GM23338 (cell line): Measurements from ENCODE around the gene PDIA2. TPM values are rescaled to one million over a fixed set of nuclear protein-coding genes. Genes with fewer than 3 reads are reported as not detected.

Experiments used
- ATAC-seq: fragments of 200-7000 bp; cut with Tn5 transposase; 3 replicates; pipeline ENCODE4 v1.9.1; 2020
- DNase-seq: peaks from one replicate; pipeline ENCODE4 v3.0.0-alpha.2; 2015; ENCODE audit warnings: low spot score
- H2AFZ ChIP-seq: fragments of 200-600 bp; sonication (generic); 2 replicates; pipeline ENCODE4 v1.8.0; 2016; ENCODE audit warnings: antibody characterized with exemption, mild to moderate bottlenecking, moderate library complexity
- H3F3A ChIP-seq: fragments of 200-600 bp; sonication (generic); replicated peaks from 2 replicates; pipeline ENCODE4 v1.8.0; 2017; ENCODE audit warnings: antibody characterized with exemption, mixed run types, low read depth
- H3K27ac ChIP-seq: fragments of 200-600 bp; sonication (generic); 2 replicates; pipeline ENCODE4 v1.6.1; 2016; ENCODE audit warnings: low read depth
- H3K27me3 ChIP-seq: fragments of 200-600 bp; sonication (generic); 2 replicates; pipeline ENCODE4 v1.8.0; 2016; ENCODE audit warnings: mild to moderate bottlenecking, mixed run types, moderate library complexity; ENCODE audit not compliant: insufficient read depth
- H3K36me3 ChIP-seq: fragments of 200-600 bp; sonication (generic); 2 replicates; pipeline ENCODE4 v1.8.0; 2016; ENCODE audit warnings: mild to moderate bottlenecking; ENCODE audit not compliant: insufficient read depth
- H3K4me1 ChIP-seq: fragments of 200-600 bp; sonication (generic); 2 replicates; pipeline ENCODE4 v1.8.0; 2016; ENCODE audit warnings: mild to moderate bottlenecking, moderate library complexity; ENCODE audit not compliant: insufficient read depth
- H3K4me2 ChIP-seq: fragments of 200-600 bp; sonication (generic); 2 replicates; pipeline ENCODE4 v1.7.1; 2017; ENCODE audit warnings: mixed run types
- H3K4me3 ChIP-seq: fragments of 200-600 bp; sonication (generic); 2 replicates; pipeline ENCODE4 v1.6.1; 2016; ENCODE audit warnings: mixed run types
- H3K79me2 ChIP-seq: fragments of 200-600 bp; sonication (generic); replicated peaks from 2 replicates; pipeline ENCODE4 v1.8.0; 2017; ENCODE audit warnings: mild to moderate bottlenecking; ENCODE audit not compliant: insufficient read depth
- H3K9me2 ChIP-seq: fragments of 200-600 bp; sonication (generic); 2 replicates; pipeline ENCODE4 v1.8.0; 2017; ENCODE audit not compliant: insufficient read depth
- H4K20me1 ChIP-seq: fragments of 200-600 bp; sonication (generic); replicated peaks from 2 replicates; pipeline ENCODE4 v1.8.0; 2017; ENCODE audit warnings: mild to moderate bottlenecking; ENCODE audit not compliant: insufficient read depth
- H3K27ac Mint-ChIP-seq: 2 replicates; pipeline ENCODE4 v1.8.0; 2020; ENCODE audit warnings: inconsistent platforms, mild to moderate bottlenecking, moderate library complexity, mixed read lengths
- H3K27me3 Mint-ChIP-seq: 3 replicates; pipeline ENCODE4 v1.8.0; 2022; ENCODE audit warnings: low read depth, mild to moderate bottlenecking, moderate library complexity, mixed read lengths, inconsistent platforms; ENCODE audit not compliant: insufficient read depth, poor library complexity
- H3K36me3 Mint-ChIP-seq: 3 replicates; pipeline ENCODE4 v1.8.0; 2021; ENCODE audit warnings: low read depth, mild to moderate bottlenecking, inconsistent platforms, moderate library complexity, mixed read lengths
- H3K4me1 Mint-ChIP-seq: 3 replicates; pipeline ENCODE4 v1.8.0; 2020; ENCODE audit warnings: mild to moderate bottlenecking, inconsistent platforms, mixed read lengths
- H3K4me3 Mint-ChIP-seq: 3 replicates; pipeline ENCODE4 v1.8.0; 2021; ENCODE audit warnings: moderate library complexity, mild to moderate bottlenecking, inconsistent platforms, mixed read lengths
- H3K9me3 Mint-ChIP-seq: 3 replicates; pipeline ENCODE4 v1.8.0; 2020; ENCODE audit warnings: moderate library complexity, mild to moderate bottlenecking, inconsistent platforms, mixed read lengths
- EZH2 ChIP-seq: fragments of 200-600 bp; sonication (generic); IDR thresholded peaks from one replicate; pipeline ENCODE4 v1.8.0; 2017; ENCODE audit warnings: antibody characterized with exemption, mild to moderate bottlenecking, low read depth; ENCODE audit not compliant: unreplicated experiment
- POLR2AphosphoS5 ChIP-seq: IDR thresholded peaks from 2 replicates; pipeline ENCODE4 v1.6.1; 2016; ENCODE audit warnings: antibody characterized with exemption, low read depth
- ZNF114 ChIP-seq: fragments of 250-450 bp; sonication (Bioruptor Pico); IDR thresholded peaks from 2 replicates; pipeline ENCODE4 v1.5.0; 2020; ENCODE audit warnings: mild to moderate bottlenecking, moderate library complexity
- polyA plus RNA-seq: library from polyadenylated mRNA; unstranded; fragments of >200 nt; fragmentation: Nextera tagmentation; extraction: Ambion mirVana; gene quantifications from 2 replicates; pipeline ENCODE4 v1.2.1, GENCODE V29; 2016
- total RNA-seq: library from RNA; depleted of rRNA; stranded (reverse); fragments of >200 nt; shearing (Covaris generic); gene quantifications from 2 replicates; pipeline ENCODE4 v1.2.3, GENCODE V29; 2014
- TF ChIP-seq, protein P1 (sequence below), 2 experiments: fragments of 200-600 bp in 1 of 2; sonication (generic) in 1 of 2; conservative IDR thresholded peaks; 2 replicates each; pipeline versions ENCODE4 v1.5.1 to v1.6.1; 2016 to 2017; ENCODE audit warnings: antibody characterized with exemption in 2 of 2, low read depth in 2 of 2, mild to moderate bottlenecking in 2 of 2, moderate library complexity in 1 of 2
- TF ChIP-seq, protein P2 (sequence below): IDR thresholded peaks from 2 replicates; pipeline ENCODE4 v1.6.1; 2016; ENCODE audit warnings: antibody characterized with exemption
- TF ChIP-seq, protein P3 (sequence below): fragments of 250-450 bp; sonication (Bioruptor Pico); IDR thresholded peaks from 2 replicates; pipeline ENCODE4 v1.5.0; 2020; ENCODE audit warnings: mild to moderate bottlenecking, moderate library complexity

Gene PDIA2
- total and polyA plus RNA-seq, 2 experiments from 2014 or later: 0.39 to 0.87 TPM

DNA sequence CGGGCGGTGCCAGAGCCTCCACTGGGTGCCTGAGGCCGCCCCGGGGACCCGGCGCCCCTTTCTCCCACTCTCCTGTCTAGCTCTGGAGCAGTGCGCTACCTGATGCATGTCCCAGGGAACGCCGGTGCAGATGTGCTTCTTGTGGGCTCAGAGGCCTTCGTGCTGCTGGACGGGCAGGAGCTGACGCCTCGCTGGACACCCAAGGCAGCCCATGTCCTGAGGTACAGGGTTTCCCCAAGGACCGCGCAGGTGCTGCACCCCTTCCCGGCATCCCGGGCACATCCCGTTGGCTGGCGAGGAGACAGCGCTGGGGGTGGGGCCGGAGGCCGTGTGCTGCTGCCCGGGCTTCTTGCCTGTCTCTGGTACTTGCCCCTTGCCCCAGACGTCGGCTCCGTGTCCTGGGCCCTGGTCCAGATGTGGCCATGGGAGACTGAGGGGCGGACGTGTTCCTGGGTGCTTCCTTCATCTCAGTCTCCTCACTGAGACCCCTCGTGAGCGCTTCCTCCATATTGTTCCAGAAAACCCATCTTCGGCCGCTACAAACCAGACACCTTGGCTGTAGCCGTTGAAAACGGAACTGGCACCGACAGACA, 19.7 kb upstream of the PDIA2 start:
- ATAC-seq: no peak
- H3K36me3 Mint-ChIP-seq: peaks cover 24% of the 10 kb centered on the region; the same call in 2 of the 3 replicates
- Histone ChIP-seq H3K4me1 (no peaks in the 10 kb centered on the region), H3K36me3 (no peaks in the 10 kb centered on the region), H3F3A (0 out of 2 replicates have a peak, but pooled peaks cover 3% of the 10 kb centered on the region), H3K27me3 (no peaks in the 10 kb centered on the region), H3K27ac (no peak overlapping the region), H3K79me2 (no peaks in the 10 kb centered on the region), H4K20me1 (no peaks in the 10 kb centered on the region), H2AFZ (no peak overlapping the region), H3K9me2 (no peaks in the 10 kb centered on the region), H3K4me3 (no peak overlapping the region), H3K4me2 (no peak overlapping the region)
- TF ChIP-seq, protein P1, sequence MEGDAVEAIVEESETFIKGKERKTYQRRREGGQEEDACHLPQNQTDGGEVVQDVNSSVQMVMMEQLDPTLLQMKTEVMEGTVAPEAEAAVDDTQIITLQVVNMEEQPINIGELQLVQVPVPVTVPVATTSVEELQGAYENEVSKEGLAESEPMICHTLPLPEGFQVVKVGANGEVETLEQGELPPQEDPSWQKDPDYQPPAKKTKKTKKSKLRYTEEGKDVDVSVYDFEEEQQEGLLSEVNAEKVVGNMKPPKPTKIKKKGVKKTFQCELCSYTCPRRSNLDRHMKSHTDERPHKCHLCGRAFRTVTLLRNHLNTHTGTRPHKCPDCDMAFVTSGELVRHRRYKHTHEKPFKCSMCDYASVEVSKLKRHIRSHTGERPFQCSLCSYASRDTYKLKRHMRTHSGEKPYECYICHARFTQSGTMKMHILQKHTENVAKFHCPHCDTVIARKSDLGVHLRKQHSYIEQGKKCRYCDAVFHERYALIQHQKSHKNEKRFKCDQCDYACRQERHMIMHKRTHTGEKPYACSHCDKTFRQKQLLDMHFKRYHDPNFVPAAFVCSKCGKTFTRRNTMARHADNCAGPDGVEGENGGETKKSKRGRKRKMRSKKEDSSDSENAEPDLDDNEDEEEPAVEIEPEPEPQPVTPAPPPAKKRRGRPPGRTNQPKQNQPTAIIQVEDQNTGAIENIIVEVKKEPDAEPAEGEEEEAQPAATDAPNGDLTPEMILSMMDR (conservative IDR thresholded peaks at IDR 0.05; ENCODE audit: low read depth in 2 of 2): no peak
- TF ChIP-seq, protein P2, sequence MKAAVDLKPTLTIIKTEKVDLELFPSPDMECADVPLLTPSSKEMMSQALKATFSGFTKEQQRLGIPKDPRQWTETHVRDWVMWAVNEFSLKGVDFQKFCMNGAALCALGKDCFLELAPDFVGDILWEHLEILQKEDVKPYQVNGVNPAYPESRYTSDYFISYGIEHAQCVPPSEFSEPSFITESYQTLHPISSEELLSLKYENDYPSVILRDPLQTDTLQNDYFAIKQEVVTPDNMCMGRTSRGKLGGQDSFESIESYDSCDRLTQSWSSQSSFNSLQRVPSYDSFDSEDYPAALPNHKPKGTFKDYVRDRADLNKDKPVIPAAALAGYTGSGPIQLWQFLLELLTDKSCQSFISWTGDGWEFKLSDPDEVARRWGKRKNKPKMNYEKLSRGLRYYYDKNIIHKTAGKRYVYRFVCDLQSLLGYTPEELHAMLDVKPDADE: no peak
- H3K4me1 Mint-ChIP-seq: no peaks in the 10 kb centered on the region
- H3K4me3 Mint-ChIP-seq: no peak overlapping the region
- no peaks in the 10 kb centered on the region; the same call in 2 of the 3 replicates for H3K9me3 Mint-ChIP-seq
- no peak for DNase-seq
- H3K27ac Mint-ChIP-seq: no peak overlapping the region
- peaks cover 6% of the 10 kb centered on the region for H3K27me3 Mint-ChIP-seq

DNA sequence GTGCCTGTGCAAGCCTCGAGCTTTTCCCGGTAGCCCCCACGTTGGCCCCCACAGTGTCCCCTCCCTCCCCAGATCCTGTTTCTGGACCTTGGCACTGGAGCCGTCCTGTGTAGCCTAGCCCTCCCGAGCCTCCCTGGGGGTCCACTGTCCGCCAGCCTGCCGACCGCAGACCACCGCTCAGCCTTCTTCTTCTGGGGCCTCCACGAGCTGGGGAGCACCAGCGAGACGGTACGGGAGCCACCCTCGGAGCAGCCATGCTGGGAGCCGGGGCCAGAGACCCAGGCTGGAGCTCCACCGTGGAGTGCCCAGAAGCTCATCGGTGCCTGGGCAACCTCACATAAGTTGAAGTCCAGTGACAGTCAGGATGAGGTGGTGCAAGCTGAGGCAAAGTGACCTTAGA, 19.0 kb upstream of the PDIA2 start:
- TF ChIP-seq ZNF114 (CRISPR knock-in tag): no peak
- no peaks in the 10 kb centered on the region; the same call in 2 of the 3 replicates for H3K9me3 Mint-ChIP-seq
- H3K27ac Mint-ChIP-seq: no peak overlapping the region

DNA sequence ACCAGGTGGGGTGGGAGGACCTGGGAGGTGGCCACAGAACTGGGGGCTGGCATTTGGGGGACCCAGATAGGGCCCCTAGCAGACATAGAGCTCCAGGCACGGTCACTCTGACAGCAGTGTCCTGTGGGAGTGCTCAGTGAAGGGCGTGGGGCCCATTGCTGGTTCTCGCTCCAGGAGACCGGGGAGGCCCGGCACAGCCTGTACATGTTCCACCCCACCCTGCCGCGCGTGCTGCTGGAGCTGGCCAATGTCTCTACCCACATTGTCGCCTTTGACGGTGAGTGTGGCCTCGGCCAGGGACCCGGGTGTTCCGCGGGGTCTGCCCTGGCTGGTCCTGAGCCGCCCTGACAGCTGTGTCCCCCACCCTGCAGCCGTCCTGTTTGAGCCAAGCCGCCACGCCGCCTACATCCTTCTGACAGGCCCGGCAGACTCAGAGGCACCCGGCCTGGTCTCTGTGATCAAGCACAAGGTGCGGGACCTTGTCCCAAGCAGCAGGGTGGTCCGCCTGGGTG, 18.5 kb upstream of the PDIA2 start:
- H3K4me3 ChIP-seq: no peak overlapping the region
- H2AFZ ChIP-seq: no peak overlapping the region
- no peak overlapping the region for H3K4me3 Mint-ChIP-seq
- H3K36me3 ChIP-seq: no peaks in the 10 kb centered on the region
- no peaks in the 10 kb centered on the region for H4K20me1 ChIP-seq
- DNase-seq (no peak), ATAC-seq (no peak)
- H3K27me3 ChIP-seq: no peaks in the 10 kb centered on the region
- peaks cover 18% of the 10 kb centered on the region; the same call in 2 of the 3 replicates for H3K36me3 Mint-ChIP-seq
- H3K9me3 Mint-ChIP-seq: no peaks in the 10 kb centered on the region; the same call in 2 of the 3 replicates
- no peaks in the 10 kb centered on the region for H3K79me2 ChIP-seq
- H3K4me1 ChIP-seq: no peaks in the 10 kb centered on the region
- 0 out of 2 replicates have a peak, but pooled peaks cover 3% of the 10 kb centered on the region for H3F3A ChIP-seq
- no peaks in the 10 kb centered on the region for H3K4me1 Mint-ChIP-seq
- H3K4me2 ChIP-seq: no peak overlapping the region
- H3K9me2 ChIP-seq: no peaks in the 10 kb centered on the region
- H3K27ac ChIP-seq: no peak overlapping the region
- no peak overlapping the region for H3K27ac Mint-ChIP-seq
- H3K27me3 Mint-ChIP-seq: peaks cover 10% of the 10 kb centered on the region
- TF ChIP-seq POLR2AphosphoS5 (no peak), EZH2 (no peak)
- TF ChIP-seq, protein P3, sequence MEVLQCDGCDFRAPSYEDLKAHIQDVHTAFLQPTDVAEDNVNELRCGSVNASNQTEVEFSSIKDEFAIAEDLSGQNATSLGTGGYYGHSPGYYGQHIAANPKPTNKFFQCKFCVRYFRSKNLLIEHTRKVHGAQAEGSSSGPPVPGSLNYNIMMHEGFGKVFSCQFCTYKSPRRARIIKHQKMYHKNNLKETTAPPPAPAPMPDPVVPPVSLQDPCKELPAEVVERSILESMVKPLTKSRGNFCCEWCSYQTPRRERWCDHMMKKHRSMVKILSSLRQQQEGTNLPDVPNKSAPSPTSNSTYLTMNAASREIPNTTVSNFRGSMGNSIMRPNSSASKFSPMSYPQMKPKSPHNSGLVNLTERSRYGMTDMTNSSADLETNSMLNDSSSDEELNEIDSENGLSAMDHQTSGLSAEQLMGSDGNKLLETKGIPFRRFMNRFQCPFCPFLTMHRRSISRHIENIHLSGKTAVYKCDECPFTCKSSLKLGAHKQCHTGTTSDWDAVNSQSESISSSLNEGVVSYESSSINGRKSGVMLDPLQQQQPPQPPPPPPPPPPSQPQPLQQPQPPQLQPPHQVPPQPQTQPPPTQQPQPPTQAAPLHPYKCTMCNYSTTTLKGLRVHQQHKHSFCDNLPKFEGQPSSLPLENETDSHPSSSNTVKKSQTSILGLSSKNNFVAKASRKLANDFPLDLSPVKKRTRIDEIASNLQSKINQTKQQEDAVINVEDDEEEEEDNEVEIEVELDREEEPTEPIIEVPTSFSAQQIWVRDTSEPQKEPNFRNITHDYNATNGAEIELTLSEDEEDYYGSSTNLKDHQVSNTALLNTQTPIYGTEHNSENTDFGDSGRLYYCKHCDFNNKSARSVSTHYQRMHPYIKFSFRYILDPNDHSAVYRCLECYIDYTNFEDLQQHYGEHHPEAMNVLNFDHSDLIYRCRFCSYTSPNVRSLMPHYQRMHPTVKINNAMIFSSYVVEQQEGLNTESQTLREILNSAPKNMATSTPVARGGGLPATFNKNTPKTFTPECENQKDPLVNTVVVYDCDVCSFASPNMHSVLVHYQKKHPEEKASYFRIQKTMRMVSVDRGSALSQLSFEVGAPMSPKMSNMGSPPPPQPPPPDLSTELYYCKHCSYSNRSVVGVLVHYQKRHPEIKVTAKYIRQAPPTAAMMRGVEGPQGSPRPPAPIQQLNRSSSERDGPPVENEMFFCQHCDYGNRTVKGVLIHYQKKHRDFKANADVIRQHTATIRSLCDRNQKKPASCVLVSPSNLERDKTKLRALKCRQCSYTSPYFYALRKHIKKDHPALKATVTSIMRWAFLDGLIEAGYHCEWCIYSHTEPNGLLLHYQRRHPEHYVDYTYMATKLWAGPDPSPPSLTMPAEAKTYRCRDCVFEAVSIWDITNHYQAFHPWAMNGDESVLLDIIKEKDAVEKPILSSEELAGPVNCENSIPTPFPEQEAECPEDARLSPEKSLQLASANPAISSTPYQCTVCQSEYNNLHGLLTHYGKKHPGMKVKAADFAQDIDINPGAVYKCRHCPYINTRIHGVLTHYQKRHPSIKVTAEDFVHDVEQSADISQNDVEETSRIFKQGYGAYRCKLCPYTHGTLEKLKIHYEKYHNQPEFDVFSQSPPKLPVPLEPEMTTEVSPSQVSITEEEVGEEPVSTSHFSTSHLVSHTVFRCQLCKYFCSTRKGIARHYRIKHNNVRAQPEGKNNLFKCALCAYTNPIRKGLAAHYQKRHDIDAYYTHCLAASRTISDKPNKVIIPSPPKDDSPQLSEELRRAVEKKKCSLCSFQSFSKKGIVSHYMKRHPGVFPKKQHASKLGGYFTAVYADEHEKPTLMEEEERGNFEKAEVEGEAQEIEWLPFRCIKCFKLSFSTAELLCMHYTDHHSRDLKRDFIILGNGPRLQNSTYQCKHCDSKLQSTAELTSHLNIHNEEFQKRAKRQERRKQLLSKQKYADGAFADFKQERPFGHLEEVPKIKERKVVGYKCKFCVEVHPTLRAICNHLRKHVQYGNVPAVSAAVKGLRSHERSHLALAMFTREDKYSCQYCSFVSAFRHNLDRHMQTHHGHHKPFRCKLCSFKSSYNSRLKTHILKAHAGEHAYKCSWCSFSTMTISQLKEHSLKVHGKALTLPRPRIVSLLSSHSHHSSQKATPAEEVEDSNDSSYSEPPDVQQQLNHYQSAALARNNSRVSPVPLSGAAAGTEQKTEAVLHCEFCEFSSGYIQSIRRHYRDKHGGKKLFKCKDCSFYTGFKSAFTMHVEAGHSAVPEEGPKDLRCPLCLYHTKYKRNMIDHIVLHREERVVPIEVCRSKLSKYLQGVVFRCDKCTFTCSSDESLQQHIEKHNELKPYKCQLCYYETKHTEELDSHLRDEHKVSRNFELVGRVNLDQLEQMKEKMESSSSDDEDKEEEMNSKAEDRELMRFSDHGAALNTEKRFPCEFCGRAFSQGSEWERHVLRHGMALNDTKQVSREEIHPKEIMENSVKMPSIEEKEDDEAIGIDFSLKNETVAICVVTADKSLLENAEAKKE (CRISPR knock-in tag): no peak

More for the DNA sequence above, 19.0 kb upstream of the PDIA2 start:
- Histone ChIP-seq H3K9me2 (no peaks in the 10 kb centered on the region), H3K27me3 (no peaks in the 10 kb centered on the region), H2AFZ (no peak overlapping the region), H3K4me1 (no peaks in the 10 kb centered on the region), H3K36me3 (no peaks in the 10 kb centered on the region), H3K27ac (no peak overlapping the region), H3F3A (0 out of 2 replicates have a peak, but pooled peaks cover 3% of the 10 kb centered on the region), H4K20me1 (no peaks in the 10 kb centered on the region), H3K4me3 (no peak overlapping the region), H3K4me2 (no peak overlapping the region), H3K79me2 (no peaks in the 10 kb centered on the region)
- Mint-ChIP-seq H3K4me1 (no peaks in the 10 kb centered on the region), H3K36me3 (peaks cover 24% of the 10 kb centered on the region; the same call in 2 of the 3 replicates), H3K27me3 (peaks cover 10% of the 10 kb centered on the region), H3K4me3 (no peak overlapping the region)
- ATAC-seq (no peak), DNase-seq (no peak)
